ENCODE results near the gene PLB1. TPM values are rescaled to one million over a fixed set of nuclear protein-coding genes. Genes with fewer than 3 reads are reported as not detected.

Gene PLB1, protein sequence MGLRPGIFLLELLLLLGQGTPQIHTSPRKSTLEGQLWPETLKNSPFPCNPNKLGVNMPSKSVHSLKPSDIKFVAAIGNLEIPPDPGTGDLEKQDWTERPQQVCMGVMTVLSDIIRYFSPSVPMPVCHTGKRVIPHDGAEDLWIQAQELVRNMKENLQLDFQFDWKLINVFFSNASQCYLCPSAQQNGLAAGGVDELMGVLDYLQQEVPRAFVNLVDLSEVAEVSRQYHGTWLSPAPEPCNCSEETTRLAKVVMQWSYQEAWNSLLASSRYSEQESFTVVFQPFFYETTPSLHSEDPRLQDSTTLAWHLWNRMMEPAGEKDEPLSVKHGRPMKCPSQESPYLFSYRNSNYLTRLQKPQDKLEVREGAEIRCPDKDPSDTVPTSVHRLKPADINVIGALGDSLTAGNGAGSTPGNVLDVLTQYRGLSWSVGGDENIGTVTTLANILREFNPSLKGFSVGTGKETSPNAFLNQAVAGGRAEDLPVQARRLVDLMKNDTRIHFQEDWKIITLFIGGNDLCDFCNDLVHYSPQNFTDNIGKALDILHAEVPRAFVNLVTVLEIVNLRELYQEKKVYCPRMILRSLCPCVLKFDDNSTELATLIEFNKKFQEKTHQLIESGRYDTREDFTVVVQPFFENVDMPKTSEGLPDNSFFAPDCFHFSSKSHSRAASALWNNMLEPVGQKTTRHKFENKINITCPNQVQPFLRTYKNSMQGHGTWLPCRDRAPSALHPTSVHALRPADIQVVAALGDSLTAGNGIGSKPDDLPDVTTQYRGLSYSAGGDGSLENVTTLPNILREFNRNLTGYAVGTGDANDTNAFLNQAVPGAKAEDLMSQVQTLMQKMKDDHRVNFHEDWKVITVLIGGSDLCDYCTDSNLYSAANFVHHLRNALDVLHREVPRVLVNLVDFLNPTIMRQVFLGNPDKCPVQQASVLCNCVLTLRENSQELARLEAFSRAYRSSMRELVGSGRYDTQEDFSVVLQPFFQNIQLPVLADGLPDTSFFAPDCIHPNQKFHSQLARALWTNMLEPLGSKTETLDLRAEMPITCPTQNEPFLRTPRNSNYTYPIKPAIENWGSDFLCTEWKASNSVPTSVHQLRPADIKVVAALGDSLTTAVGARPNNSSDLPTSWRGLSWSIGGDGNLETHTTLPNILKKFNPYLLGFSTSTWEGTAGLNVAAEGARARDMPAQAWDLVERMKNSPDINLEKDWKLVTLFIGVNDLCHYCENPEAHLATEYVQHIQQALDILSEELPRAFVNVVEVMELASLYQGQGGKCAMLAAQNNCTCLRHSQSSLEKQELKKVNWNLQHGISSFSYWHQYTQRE (N-terminal part only)
- total RNA-seq: 0.05 and 0.64 TPM in 2 replicates

DNA sequence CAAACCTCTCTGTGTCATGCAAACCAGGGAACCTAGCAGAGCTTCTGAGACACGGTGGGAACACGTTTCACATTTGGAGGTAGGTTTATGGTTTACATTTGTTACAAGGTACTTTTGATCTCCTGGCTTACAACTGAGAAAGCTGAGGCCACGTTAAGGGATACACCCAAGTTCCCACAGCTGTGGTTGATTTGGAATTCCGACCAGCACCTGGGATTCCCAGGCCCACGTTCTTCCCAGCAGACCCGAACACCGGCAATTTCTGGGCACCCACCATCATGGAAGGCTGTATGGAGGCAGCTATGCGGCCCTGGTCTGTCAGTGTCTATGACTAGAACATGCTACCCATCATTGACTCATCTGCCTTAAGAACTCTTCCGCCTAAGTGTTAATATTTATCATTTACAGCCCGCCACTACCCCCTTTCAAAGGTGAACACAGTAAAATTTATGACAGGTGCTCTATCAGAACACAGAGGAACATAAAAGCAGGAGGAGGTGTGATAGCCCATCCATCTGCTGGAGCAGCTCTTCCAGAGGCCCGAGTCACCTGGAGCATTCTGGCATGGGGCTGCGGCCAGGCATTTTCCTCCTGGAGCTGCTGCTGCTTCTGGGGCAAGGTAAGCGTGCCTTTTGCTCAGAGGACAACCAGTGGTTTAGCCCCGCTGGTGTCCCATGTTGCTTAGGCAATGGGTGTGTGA, at the start of gene PLB1:
PLB1 (plus strand) TSS at position 510 of the 700 bp plus-strand sequence; CDS start at position 565, 55 bp downstream.
- Mint-ChIP-seq H3K4me3 (no peak within 1 kb of the TSS), H3K27ac (no peak within 1 kb of the TSS), H3K36me3 (ENCODE audit: low read depth) (no peaks in the 10 kb centered on the region), H3K27me3 (peaks cover 7% of the 10 kb centered on the region), H3K4me1 (no peaks in the 10 kb centered on the region), H3K9me3 (no peaks in the 10 kb centered on the region)
- TF ChIP-seq, protein P1, sequence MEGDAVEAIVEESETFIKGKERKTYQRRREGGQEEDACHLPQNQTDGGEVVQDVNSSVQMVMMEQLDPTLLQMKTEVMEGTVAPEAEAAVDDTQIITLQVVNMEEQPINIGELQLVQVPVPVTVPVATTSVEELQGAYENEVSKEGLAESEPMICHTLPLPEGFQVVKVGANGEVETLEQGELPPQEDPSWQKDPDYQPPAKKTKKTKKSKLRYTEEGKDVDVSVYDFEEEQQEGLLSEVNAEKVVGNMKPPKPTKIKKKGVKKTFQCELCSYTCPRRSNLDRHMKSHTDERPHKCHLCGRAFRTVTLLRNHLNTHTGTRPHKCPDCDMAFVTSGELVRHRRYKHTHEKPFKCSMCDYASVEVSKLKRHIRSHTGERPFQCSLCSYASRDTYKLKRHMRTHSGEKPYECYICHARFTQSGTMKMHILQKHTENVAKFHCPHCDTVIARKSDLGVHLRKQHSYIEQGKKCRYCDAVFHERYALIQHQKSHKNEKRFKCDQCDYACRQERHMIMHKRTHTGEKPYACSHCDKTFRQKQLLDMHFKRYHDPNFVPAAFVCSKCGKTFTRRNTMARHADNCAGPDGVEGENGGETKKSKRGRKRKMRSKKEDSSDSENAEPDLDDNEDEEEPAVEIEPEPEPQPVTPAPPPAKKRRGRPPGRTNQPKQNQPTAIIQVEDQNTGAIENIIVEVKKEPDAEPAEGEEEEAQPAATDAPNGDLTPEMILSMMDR (IDR thresholded peaks at IDR 0.05): no peak
- ATAC-seq (ENCODE audit: low read depth): no peak
- ChIA-PET POLR2A (no interaction called here), CTCF (no interaction called here)
- no peak for DNase-seq
- intact Hi-C loops (cut with micrococcal nuclease): no loop called here

DNA sequence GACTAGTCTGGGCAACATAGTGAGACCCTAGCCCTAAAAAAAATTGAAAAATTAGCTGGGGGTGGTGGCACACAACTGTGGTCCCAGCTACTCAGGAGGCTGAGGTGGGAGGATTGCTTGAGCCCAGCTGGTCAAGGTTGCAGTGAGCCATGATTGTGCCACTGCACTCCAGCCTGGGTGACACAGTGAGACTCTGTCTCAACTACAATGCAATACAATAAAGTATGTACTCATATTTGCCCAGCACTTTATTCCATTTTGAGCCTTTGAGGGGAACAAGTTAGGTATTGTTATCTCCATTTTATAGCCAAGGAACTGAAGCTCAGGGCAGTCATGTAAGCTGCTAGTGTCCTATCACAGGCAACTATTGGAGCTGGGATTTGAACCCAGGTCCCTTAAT, 49.3 kb upstream of the PLB1 start:
- no peaks in the 10 kb centered on the region for H3K9me3 Mint-ChIP-seq
- ATAC-seq (ENCODE audit: low read depth) (no peak), DNase-seq (no peak)
- no peaks in the 10 kb centered on the region for H3K4me1 Mint-ChIP-seq
- CTCF ChIA-PET: no interaction called here
- intact Hi-C loops (cut with micrococcal nuclease): no loop called here
- H3K27me3 Mint-ChIP-seq: peaks cover 8% of the 10 kb centered on the region
- TF ChIP-seq, protein P1 (IDR thresholded peaks at IDR 0.05): no peak
- no peak overlapping the region for H3K4me3 Mint-ChIP-seq
- H3K36me3 Mint-ChIP-seq (ENCODE audit: low read depth): no peaks in the 10 kb centered on the region
- no peak overlapping the region for H3K27ac Mint-ChIP-seq
- POLR2A ChIA-PET: no interaction called here

DNA sequence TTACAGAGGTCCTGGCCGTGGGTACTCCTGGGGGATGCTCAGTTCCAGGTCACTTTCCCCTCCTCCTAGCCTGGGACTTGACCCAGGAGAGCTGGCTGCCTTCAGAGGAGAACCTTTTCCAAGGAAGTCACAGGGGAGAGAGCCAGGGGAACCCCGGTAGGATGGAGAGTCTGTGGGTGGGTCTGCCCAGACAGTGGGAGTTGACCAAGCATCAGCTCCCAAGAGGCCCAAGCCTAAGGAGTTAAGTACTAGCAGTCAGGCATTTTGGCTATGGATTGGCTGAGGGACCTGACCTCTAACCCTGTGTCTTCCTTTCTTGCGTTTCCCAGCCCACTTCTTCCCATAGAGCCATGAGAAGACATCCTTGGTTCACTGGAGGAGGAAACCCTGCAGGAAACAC, 48.8 kb upstream of the PLB1 start:
- no peak for DNase-seq
- Mint-ChIP-seq H3K27me3 (peaks cover 8% of the 10 kb centered on the region), H3K4me1 (no peaks in the 10 kb centered on the region), H3K27ac (no peak overlapping the region), H3K36me3 (ENCODE audit: low read depth) (no peaks in the 10 kb centered on the region), H3K9me3 (no peaks in the 10 kb centered on the region), H3K4me3 (no peak overlapping the region)
- ChIA-PET POLR2A (no interaction called here), CTCF (no interaction called here)
- intact Hi-C loops (cut with micrococcal nuclease): no loop called here
- TF ChIP-seq, protein P1 (IDR thresholded peaks at IDR 0.05): no peak
- ATAC-seq (ENCODE audit: low read depth): no peak

DNA sequence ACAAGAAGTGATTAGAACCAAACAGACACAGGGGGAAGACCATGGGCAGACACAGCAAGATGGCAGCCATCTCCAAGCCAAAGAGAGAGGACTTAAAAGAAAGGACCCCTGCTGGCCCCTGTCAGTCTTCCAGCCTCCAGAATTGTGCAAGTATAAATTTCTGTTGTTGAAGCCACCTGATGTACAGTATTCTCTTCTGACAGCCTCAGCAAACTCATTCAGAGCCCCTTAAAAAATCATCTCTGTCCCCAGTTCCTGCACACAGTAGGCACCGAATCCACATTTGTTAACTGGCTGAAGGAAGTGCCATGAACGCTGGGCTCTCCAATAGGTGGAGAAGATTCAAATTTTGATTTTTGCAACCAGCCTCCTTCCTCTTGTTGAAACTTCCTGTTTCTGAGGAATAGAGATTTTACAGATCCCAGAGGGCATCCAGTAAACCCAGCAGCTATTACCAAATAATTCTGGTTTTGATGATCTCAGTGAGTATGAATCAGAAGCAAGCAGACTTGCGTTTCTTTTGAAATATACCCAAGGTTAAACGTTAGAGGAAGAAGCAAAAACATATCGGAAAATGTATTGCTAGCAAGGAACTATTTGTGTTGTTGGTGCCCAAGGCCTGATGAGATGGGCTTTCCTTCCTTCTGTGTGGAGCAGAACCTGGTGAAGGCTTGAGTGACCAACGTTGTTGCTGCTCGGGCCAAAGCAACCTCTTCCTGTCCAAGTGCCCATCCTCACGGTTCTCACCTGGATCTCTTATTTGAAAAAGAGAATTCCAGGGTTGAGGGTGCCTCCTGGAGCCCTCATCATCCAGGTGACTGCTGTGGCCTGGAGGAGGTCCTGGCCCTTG, 47.7 kb upstream of the PLB1 start:
- H3K36me3 Mint-ChIP-seq (ENCODE audit: low read depth): no peaks in the 10 kb centered on the region
- H3K9me3 Mint-ChIP-seq: no peaks in the 10 kb centered on the region
- no peak overlapping the region for H3K27ac Mint-ChIP-seq
- no peak overlapping the region for H3K4me3 Mint-ChIP-seq
- TF ChIP-seq, protein P1 (IDR thresholded peaks at IDR 0.05): no peak
- H3K4me1 Mint-ChIP-seq: no peaks in the 10 kb centered on the region
- intact Hi-C loops (cut with micrococcal nuclease): no loop called here
- no peak for DNase-seq
- ChIA-PET POLR2A (no interaction called here), CTCF (no interaction called here)
- no peak for ATAC-seq (ENCODE audit: low read depth)
- H3K27me3 Mint-ChIP-seq: peaks cover 8% of the 10 kb centered on the region
